HS-5 (cell line): ENCODE data around the gene FAM20B.
"Not testable (repeated sequence)": the region's sequence is repeated elsewhere in the genome, so short reads cannot be mapped to it uniquely, and the experiment has no call there.

ENCODE experiments used
- DNase-seq: peaks from one replicate; pipeline ENCODE4 v3.0.0-alpha.2; 2012; ENCODE audit warnings: low read depth

The FAM20B gene

GRCh38 chr1:179023946-179024650, 1.6 kb upstream of the FAM20B start:
- DNase-seq = no peak

GRCh38 chr1:179025975-179026812, 500 bp downstream of the FAM20B start:
- no peak for DNase-seq

- no peak for DNase-seq
These were observed 1.3 kb downstream of the FAM20B start for GRCh38 chr1:179026813-179027669.

DNA sequence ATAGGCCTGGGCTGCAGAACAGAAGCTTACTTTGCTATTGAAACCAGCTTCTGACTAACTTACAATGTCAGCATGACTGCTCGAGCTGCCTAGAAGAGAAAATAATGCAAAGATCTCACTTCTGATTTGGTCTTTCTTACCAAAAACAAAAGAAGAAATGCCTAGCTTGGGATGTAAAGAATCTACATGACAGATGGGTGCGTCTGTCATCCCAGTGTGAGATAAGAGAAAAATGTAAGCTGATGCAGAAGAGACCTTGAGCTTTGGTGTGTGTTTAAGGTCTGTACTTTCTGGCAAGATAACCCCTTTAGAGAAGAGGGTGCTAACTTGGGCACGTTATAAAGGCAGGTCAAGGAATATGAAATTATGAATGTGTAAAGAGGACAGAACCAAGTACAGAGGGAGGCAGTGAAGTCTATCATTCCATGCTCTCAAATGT, 3.6 kb downstream of the FAM20B start:
- no peak for DNase-seq

GRCh38 chr1:179030130-179030529, 4.4 kb downstream of the FAM20B start:
- DNase-seq = no peak

GRCh38 chr1:179030683-179031082, 5.0 kb downstream of the FAM20B start:
- DNase-seq = no peak

DNA sequence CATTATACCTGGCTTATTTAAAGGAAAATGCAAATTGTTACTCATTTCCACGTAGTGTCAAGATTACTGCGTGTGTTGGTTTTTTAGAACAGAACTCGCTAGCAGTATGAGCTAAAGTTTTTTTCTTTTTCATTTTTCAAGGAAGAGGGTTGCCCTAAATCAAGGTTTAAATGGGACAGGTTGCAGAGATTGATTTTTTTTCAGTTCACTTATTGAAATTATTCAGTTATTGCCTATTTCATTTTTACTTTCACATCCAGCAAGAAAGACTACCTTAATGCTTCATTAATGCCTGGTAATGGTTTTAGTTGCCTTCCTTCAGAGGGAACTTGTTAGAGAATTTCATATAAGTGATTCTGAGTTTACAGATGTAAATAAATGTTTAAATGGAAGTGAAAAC, 5.6 kb downstream of the FAM20B start:
- no peak for DNase-seq

GRCh38 chr1:179031855-179032513, 6.3 kb downstream of the FAM20B start:
- DNase-seq = no peak

GRCh38 chr1:179034720-179035119, 9.0 kb downstream of the FAM20B start:
- no peak for DNase-seq

GRCh38 chr1:179036844-179037465, 11.3 kb downstream of the FAM20B start:
- no peak for DNase-seq

- DNase-seq = no peak
These were observed 13.0 kb downstream of the FAM20B start for GRCh38 chr1:179038528-179039281.

- DNase-seq = not testable (repeated sequence)
These were observed 13.9 kb downstream of the FAM20B start for GRCh38 chr1:179039502-179040174.

DNA sequence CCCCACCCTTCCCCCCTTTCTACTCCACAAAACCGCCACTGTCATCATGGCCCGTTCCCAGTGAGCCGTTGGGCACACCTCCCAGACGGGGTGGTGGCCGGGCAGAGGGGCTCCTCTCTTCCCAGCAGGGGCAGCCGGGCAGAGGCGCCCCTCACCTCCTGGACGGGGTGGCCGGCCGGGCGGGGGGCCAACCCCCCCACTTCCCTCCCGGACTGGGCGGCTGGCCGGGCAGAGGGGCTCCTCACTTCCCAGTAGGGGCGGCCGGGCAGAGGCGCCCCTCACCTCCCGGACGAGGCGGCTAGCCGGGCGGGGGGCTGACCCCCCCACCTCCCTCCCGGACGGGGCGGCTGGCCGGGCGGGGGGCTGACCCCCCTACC, 14.5 kb downstream of the FAM20B start:
- not testable (repeated sequence) for DNase-seq

GRCh38 chr1:179042087-179042486, 16.4 kb downstream of the FAM20B start:
- no peak for DNase-seq

- DNase-seq = no peak
These were observed 17.0 kb downstream of the FAM20B start for GRCh38 chr1:179042700-179043099.

DNA sequence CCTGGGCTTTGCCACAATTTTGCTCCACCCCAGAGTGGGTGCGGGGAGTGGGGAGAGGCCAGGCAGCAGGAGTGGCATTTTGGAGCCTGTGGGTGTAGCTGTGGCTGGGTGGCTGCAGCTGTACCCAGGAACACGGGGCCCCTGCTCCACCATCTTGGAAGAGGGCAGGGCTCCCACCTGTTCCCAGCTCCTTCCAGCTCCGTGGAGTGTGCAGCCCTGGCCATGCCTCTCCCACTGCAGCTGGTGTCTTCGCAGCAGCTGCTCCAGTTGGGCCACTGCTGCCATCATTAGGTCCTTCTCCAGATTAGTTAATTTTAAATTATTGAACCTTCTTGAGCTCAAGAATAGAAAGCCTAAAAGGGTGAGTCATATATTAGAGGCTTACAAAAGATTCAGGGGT, 17.6 kb downstream of the FAM20B start:
- no peak for DNase-seq

- DNase-seq = no peak
These were observed 18.2 kb downstream of the FAM20B start for GRCh38 chr1:179043907-179044306.

- DNase-seq = no peak
These were observed 21.3 kb downstream of the FAM20B start for GRCh38 chr1:179046808-179047635.

DNA sequence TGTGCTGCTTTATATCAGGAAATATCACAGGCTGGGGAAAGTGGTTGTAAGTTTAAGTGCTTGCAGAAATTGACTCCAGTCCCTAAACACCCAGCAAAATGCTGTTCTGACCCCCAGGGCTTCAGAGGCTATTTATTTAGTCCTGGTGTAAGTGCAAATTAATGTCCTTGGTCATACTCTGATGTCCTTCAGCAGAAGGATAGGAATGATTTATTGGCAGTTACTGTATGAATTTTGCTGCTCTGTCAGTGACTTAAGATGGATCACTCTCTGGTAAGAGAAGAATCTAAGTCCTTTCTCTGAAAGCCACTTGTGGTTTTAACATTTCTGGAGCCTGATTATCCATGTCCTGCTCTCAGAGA, 21.9 kb downstream of the FAM20B start:
- DNase-seq = no peak
